ENCODE results near the gene BYSL.

DNA sequence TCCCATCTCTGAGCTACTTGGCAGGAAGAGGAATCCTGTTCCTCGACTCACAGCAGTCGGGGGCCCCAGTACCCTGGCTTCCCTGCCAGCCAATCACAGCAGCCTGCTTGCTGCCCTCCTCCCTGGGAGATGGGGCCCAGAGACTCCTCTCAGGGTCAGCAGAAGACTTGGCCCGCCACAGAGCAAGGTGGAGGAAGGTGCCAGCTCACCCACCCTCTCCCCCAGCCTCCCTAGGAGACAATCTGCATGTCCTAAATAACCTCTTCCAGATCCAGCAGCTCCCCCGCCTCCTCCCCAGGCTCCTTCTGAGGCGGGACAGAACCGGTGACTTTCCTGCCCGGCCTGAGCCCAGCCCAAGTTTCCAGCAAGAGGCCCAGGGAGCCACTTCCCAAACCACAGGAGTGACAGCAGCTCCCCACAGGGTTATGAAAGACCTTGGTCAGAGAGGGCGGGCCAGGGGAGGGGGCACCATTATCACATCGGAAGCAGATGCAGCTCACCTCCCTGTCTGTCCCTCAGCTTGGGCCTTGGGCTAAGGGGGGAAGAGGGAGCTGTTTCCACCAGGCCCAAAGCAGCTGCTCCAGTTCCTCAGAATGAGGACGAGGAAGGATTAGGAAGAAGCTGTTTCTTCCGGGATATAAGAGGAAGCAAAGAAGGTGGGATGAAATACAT is 18.0 kb downstream of the BYSL start:
- TF ChIP-seq, protein P1, sequence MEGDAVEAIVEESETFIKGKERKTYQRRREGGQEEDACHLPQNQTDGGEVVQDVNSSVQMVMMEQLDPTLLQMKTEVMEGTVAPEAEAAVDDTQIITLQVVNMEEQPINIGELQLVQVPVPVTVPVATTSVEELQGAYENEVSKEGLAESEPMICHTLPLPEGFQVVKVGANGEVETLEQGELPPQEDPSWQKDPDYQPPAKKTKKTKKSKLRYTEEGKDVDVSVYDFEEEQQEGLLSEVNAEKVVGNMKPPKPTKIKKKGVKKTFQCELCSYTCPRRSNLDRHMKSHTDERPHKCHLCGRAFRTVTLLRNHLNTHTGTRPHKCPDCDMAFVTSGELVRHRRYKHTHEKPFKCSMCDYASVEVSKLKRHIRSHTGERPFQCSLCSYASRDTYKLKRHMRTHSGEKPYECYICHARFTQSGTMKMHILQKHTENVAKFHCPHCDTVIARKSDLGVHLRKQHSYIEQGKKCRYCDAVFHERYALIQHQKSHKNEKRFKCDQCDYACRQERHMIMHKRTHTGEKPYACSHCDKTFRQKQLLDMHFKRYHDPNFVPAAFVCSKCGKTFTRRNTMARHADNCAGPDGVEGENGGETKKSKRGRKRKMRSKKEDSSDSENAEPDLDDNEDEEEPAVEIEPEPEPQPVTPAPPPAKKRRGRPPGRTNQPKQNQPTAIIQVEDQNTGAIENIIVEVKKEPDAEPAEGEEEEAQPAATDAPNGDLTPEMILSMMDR (IDR thresholded peaks at IDR 0.05; ENCODE audit: low read depth, low read length) = no peak
- no peak for TF ChIP-seq POLR2A (IDR thresholded peaks at IDR 0.05; ENCODE audit: extremely low read depth, insufficient read length)
- TF ChIP-seq, protein P2, sequence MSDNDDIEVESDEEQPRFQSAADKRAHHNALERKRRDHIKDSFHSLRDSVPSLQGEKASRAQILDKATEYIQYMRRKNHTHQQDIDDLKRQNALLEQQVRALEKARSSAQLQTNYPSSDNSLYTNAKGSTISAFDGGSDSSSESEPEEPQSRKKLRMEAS (IDR thresholded peaks at IDR 0.05; ENCODE audit: low read depth, low read length) = peak; percentile 64
